ENCODE measurements around the gene STK32A.

DNA sequence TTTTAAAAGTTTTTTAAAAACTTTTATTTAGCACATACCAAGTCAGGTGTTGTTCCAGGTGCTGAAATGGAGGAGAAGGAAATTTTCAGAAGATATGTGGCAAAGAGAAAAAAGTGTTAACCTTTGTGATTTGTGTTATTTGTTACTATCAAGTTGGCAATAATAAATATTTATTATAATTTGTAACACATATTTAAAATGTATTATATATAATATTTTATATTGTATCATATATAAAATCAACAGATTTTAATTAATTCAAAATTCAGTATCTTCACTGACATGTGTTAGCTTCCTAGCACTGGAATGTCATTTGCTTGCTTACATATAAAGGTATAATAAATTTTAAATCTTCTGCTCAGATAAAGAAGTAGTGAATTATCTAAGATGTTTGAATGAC is 71.5 kb downstream of the STK32A start:
- TF ChIP-seq POLR2A (IDR thresholded peaks at IDR 0.05) = no peak
- TF ChIP-seq, protein P1, sequence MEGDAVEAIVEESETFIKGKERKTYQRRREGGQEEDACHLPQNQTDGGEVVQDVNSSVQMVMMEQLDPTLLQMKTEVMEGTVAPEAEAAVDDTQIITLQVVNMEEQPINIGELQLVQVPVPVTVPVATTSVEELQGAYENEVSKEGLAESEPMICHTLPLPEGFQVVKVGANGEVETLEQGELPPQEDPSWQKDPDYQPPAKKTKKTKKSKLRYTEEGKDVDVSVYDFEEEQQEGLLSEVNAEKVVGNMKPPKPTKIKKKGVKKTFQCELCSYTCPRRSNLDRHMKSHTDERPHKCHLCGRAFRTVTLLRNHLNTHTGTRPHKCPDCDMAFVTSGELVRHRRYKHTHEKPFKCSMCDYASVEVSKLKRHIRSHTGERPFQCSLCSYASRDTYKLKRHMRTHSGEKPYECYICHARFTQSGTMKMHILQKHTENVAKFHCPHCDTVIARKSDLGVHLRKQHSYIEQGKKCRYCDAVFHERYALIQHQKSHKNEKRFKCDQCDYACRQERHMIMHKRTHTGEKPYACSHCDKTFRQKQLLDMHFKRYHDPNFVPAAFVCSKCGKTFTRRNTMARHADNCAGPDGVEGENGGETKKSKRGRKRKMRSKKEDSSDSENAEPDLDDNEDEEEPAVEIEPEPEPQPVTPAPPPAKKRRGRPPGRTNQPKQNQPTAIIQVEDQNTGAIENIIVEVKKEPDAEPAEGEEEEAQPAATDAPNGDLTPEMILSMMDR (IDR thresholded peaks at IDR 0.05) = no peak

Data from uterus (tissue), 2 donors.